ENCODE measurements around the gene MYO1B. TPM values are rescaled to one million over a fixed set of nuclear protein-coding genes. Genes with fewer than 3 reads are reported as not detected.

Gene MYO1B
- total RNA-seq, 1 experiment from 2014 or later, result 241 TPM

- TF ChIP-seq CTCF (IDR thresholded peaks at IDR 0.05; ENCODE audit: unreplicated experiment), result no peak
- ChIA-PET CTCF (interaction anchor here (1.2 to 3.2 kb wide), 2 partner anchors 90 to 256 kb away, joined by 4 to 11 read pairs; no protein-coding TSS in a partner anchor), POLR2A (interaction anchor here (1.0 kb wide), 1 partner anchor 16 kb away, joined by 3 read pairs; no protein-coding TSS in a partner anchor)
- Mint-ChIP-seq H3K27me3 (ENCODE audit: insufficient read depth, unreplicated experiment) (no peaks in the 10 kb centered on the region), H3K36me3 (ENCODE audit: insufficient read depth, unreplicated experiment) (peaks cover 73% of the 10 kb centered on the region), H3K4me1 (ENCODE audit: insufficient read depth, unreplicated experiment) (no peaks in the 10 kb centered on the region), H3K9me3 (ENCODE audit: unreplicated experiment) (no peaks in the 10 kb centered on the region), H3K4me3 (ENCODE audit: unreplicated experiment) (no peak overlapping the region), H3K27ac (ENCODE audit: low read depth, unreplicated experiment) (no peak overlapping the region)
- no peak for DNase-seq (ENCODE audit: unreplicated experiment)
- intact Hi-C loops (cut with micrococcal nuclease), result no loop called here
- no TSS peak for BruUV-seq (replicated peaks)
These were observed 167.1 kb downstream of the MYO1B start for GRCh38 chr2:191412353-191412752.

GRCh38 chr2:191415101-191415500 is 169.9 kb downstream of the MYO1B start:
- ChIA-PET POLR2A (interaction anchor here (0.9 kb wide), 1 partner anchor 87 kb away, joined by 3 read pairs; no protein-coding TSS in a partner anchor), CTCF (interaction anchor here (0.6 to 3.2 kb wide), 6 partner anchors 11 to 362 kb away, joined by 3 to 11 read pairs (median 3); no protein-coding TSS in a partner anchor)
- Mint-ChIP-seq H3K4me3 (ENCODE audit: unreplicated experiment) (no peak overlapping the region), H3K4me1 (ENCODE audit: insufficient read depth, unreplicated experiment) (no peaks in the 10 kb centered on the region), H3K27ac (ENCODE audit: low read depth, unreplicated experiment) (no peak overlapping the region), H3K9me3 (ENCODE audit: unreplicated experiment) (no peaks in the 10 kb centered on the region), H3K36me3 (ENCODE audit: insufficient read depth, unreplicated experiment) (peaks cover 71% of the 10 kb centered on the region), H3K27me3 (ENCODE audit: insufficient read depth, unreplicated experiment) (no peaks in the 10 kb centered on the region)
- no peak for TF ChIP-seq CTCF (IDR thresholded peaks at IDR 0.05; ENCODE audit: unreplicated experiment)
- no peak for DNase-seq (ENCODE audit: unreplicated experiment)
- intact Hi-C loops (cut with micrococcal nuclease), result no loop called here
- BruUV-seq (replicated peaks), result no TSS peak

GRCh38 chr2:191415858-191416257 is 170.7 kb downstream of the MYO1B start:
- intact Hi-C loops (cut with micrococcal nuclease), result no loop called here
- DNase-seq (ENCODE audit: unreplicated experiment), result no peak
- Mint-ChIP-seq H3K4me3 (ENCODE audit: unreplicated experiment) (no peak overlapping the region), H3K4me1 (ENCODE audit: insufficient read depth, unreplicated experiment) (no peaks in the 10 kb centered on the region), H3K36me3 (ENCODE audit: insufficient read depth, unreplicated experiment) (peaks cover 77% of the 10 kb centered on the region), H3K9me3 (ENCODE audit: unreplicated experiment) (no peaks in the 10 kb centered on the region), H3K27me3 (ENCODE audit: insufficient read depth, unreplicated experiment) (no peaks in the 10 kb centered on the region), H3K27ac (ENCODE audit: low read depth, unreplicated experiment) (no peak overlapping the region)
- TF ChIP-seq CTCF (IDR thresholded peaks at IDR 0.05; ENCODE audit: unreplicated experiment), result no peak
- CTCF ChIA-PET, result interaction anchor here (0.9 to 1.0 kb wide), 2 partner anchors 259 to 363 kb away, joined by 3 to 5 read pairs; no protein-coding TSS in a partner anchor
- no TSS peak for BruUV-seq (replicated peaks)
- POLR2A ChIA-PET, result no interaction called here

- Mint-ChIP-seq H3K4me3 (ENCODE audit: unreplicated experiment) (no peak overlapping the region), H3K36me3 (ENCODE audit: insufficient read depth, unreplicated experiment) (peaks cover 78% of the 10 kb centered on the region), H3K9me3 (ENCODE audit: unreplicated experiment) (no peaks in the 10 kb centered on the region), H3K27me3 (ENCODE audit: insufficient read depth, unreplicated experiment) (no peaks in the 10 kb centered on the region), H3K27ac (ENCODE audit: low read depth, unreplicated experiment) (no peak overlapping the region), H3K4me1 (ENCODE audit: insufficient read depth, unreplicated experiment) (no peaks in the 10 kb centered on the region)
- CTCF ChIA-PET, result interaction anchor here (1.1 kb wide), 1 partner anchor 84 kb away, joined by 6 read pairs; no protein-coding TSS in a partner anchor
- no peak for DNase-seq (ENCODE audit: unreplicated experiment)
- TF ChIP-seq CTCF (IDR thresholded peaks at IDR 0.05; ENCODE audit: unreplicated experiment), result no peak
- BruUV-seq (replicated peaks), result no TSS peak
- POLR2A ChIA-PET, result interaction anchor here (1.2 kb wide), 1 partner anchor 69 kb away, joined by 3 read pairs; no protein-coding TSS in a partner anchor
- intact Hi-C loops (cut with micrococcal nuclease), result no loop called here
These were observed 172.5 kb downstream of the MYO1B start for GRCh38 chr2:191417746-191418145.

Data from MCF 10A (cell line).